ENCODE results near the gene IGF2BP2.

The IGF2BP2 gene

GRCh38 chr3:185730550-185730949, 94.3 kb downstream of the IGF2BP2 start:
- no peak for DNase-seq

GRCh38 chr3:185729337-185730055, 95.3 kb downstream of the IGF2BP2 start:
- DNase-seq = no peak

DNA sequence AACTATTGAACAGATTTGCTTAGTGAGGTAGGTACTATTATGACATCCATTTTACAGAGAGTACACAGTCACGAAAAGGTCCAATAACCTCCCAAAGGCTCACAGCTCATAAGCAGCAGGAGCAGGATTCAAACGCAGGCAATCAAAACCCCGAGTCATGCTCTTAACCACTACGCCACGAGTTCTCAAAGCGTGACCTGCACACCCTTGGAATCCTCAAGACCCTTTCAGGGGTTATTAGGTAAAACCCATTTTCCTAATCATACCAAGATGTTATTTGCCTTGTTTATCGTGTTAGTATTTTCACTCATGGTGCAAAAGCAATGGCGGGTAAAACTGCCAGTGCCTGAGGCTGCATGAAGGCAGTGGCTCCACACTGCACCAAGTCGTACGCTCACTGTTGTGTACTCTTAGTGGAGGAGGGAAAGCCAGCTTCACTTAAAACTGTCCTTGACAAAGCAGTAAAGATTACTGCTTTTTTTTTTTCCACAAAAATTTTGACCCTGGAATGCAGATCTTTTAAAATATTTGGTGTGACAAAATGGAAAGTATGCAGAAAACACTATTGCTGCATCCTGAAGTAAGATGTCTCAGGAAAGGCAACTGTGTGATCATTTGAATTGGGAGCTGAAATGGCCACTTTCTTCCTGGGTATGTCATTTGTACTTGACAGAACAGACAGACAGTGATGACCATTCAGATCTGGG, 96.1 kb downstream of the IGF2BP2 start:
- no peak for DNase-seq

DNA sequence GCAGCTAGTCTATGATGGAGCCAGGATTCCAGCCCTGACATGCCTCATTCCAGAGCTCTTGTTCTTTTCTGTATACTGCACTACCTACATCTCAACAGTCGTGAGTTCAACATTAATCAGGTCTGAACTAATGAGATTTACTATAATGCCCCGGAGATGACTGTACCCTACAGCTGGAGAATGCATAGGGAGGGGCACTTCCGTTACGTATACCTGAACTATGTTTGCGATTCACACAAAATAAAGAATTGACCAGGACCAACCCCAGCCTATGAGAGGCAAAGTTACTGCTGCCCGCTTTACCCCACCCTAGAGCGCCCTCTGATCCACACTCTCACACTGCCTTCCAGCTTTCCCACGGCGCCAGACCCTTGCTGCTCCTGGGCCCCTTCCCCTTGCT, 97.0 kb downstream of the IGF2BP2 start:
- no peak for DNase-seq

DNA sequence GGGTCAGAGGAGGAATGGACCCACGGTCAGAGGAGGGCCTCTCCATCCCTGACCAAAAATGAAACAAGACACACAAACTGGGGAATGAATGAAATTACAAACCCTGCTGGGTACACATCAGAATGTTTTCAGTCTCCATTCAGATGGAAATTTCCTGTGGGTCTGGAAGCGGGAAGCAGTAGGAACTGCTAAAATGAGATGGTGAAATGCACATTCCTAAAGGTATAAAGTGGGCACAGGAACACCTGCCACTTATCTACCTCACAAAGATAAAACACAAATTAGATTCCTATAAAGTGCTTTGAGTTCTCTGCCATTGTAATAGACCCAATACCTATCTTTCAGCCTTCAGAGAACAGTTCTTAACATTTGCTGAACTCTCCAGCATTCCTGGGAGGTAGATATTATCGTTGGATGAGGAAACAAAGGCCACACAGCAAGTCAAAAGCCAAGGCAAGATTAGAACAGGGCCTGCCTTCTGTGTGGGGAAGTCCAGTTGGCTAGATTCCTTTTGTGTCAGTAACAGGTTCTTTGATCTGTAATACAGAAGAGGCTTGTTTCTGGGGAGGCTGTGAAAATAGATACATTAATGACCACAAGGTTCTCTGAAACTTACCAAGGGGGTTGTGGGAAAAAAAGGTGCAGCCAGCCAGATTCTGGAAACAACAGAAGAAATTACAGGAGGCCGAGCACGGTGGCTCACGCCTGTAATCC, 98.4 kb downstream of the IGF2BP2 start:
- DNase-seq = no peak

DNA sequence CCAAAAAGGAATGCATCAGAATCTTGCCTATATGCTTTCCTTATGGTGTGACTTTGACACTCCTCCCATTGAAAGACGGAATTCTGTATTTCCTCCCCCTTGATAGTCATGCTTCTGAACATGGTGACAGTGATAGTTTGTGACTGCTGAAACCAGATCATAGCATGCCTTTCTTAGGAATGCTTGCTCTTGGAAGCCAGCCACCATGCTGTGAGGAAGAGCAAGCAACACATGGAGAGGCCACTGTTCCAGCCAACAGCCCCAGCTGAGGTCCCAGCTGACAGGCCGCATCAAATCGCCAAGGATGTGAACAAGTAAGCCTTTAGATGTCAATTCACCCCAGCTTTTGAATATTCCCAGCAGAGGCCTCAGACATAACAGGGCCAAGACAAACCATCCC, 100.1 kb downstream of the IGF2BP2 start:
- DNase-seq = no peak

- DNase-seq = no peak
Observed at GRCh38 chr3:185724251-185724650, 100.6 kb downstream of the IGF2BP2 start.

DNA sequence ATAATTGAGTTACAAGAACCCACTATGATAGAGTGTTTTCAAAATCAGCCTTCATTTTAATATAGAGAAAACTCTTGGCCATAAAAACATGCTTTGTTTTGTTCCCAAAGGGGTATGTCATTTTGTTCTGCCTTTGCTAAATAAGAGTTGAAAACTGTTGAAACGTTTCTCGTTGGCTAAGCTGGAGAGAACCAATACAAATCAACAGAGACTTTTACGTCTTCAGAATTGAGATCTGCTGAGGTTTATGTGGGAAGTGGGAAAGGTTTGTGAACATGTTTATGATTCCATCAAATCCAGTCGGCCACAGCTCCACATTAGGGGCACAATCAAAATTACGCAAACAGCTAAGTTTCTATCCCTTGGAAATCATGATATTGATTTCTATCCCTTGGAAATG, 102.0 kb downstream of the IGF2BP2 start:
- no peak for DNase-seq

DNA sequence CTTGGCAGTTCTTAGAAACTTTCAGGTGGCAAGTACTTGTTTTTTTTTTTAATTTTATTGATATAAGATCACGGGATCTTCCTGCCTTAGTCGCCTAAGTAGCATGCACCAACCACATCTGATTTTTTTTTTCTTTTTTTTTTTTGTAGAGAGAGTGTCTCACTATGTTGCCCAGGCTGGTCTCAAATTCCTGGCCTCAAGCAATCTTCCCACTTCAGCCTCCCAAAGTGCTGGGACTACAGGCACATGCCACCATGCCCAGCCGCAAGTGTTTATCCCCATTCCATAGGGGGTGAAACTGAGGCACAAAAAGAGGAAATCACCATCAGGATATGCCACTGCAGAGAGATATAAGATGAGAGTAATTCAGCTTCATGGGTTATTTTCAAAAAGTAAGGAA, 102.9 kb downstream of the IGF2BP2 start:
- DNase-seq = no peak

- DNase-seq = no peak
Observed at GRCh38 chr3:185720326-185720725, 104.5 kb downstream of the IGF2BP2 start.

DNA sequence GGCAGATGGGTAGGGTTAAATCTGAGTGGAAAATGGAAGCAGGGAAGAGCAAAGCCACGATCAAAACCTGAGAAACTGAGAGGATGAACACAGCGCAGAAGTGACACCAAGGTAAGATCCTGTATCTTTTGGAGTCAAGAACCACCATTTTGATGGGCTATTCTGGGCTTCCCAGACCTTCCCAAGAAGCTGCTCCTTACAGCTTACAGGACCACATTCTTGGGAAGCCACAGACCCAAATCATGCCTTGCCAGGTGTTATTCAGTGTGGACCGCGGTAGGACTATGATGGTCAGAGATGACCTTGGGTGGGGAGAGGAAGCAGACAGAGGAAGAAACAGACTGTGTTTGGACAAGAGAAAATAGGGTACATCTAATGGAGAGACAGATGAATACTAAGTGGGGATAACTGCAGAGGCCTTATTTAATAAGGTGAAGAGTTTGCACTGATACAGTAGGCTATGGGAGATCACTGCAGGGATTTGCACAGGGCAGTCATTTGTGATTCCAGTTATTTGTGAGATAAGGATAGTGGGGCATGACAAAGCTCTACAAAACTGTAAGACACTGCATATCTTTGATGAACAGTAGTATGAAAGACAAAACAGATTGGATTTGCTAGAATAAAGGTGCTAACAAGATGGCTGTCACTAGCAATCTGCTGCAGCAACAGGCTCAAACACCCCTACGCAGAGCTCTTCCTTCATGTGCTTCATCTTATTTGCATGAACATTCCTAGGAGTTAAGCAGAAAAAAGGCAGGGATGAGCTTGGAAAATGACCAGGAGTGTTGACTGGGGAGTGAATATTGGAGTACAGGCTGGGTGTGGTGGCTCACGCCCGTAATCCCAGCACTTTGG, 105.9 kb downstream of the IGF2BP2 start:
- DNase-seq = no peak

DNA sequence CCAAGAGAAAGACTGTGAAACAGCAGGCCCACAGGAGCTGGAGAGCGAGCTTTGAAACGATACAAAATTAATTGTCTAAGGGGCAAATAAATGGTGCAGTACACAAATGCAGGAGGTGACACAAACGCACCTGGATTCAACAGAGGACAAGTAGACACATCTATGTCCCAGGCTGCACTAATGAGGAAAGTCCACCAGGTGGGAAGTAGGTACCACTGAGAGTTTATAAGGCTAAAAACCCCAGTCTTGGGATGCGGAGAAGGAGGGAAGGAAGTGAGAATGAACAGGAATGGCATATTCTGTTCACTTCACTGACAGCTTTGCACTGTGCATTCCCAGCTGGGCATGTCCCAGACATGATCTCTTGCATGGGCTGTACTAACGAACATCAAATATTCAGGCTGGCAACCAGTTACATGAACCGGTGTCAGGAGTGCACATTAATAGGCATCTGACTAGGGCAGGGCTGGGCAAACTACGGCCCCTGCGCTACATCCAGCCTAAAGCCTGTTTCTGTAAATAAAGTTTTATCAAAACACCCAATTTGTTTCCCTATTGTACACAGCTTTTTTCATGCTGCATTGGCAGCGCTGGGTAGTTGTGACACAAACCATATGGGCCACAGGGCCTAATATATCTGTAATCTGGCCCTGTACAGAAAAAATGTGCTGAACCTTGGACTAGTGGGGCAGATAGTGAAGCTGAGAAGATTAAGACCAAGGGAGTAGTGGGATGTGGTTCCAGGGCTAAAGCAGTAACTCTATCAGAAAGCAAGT, 107.0 kb downstream of the IGF2BP2 start:
- DNase-seq = no peak

GRCh38 chr3:185717121-185717520, 107.7 kb downstream of the IGF2BP2 start:
- DNase-seq = no peak

- DNase-seq = no peak
Observed at GRCh38 chr3:185716436-185717108, 108.3 kb downstream of the IGF2BP2 start.

DNA sequence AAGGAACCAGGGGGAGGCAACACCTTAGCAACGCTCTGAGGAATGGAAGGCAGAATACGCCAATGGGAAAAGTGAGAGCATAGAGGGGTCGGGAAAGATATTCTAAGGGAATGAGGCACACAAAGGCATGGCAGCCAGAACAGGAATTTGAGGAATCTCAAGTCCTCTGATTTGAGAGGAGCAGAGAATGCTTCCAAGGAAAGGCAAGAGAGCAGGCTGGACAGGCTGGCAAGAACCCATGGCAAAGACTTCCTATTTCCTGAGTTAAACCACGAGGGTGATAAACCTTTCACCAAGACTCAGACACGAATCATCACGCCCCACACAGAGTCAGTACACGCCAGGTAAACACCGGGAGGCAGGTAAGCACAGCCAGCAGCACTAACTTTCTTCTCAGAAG, 109.8 kb downstream of the IGF2BP2 start:
- DNase-seq = no peak

DNA sequence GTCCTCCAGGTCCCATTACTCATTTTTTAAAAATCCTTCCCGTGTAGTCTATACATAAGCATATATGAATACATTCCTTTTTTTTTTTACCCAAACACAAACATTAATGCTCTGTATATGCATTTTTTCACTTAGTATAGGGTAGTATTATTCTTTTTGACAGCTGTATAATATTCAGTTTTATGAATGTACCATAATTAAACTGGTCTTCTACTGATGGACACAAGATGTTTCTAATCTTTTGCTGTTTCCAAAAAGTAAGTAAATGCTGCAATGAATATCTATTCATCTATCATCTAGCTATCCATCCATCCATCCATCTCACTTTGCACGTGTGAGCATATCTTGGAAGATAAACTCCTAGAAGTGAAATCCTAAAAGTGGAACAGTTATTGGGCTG, 110.8 kb downstream of the IGF2BP2 start:
- DNase-seq = no peak

GRCh38 chr3:185713015-185713414, 111.8 kb downstream of the IGF2BP2 start:
- no peak for DNase-seq

DNA sequence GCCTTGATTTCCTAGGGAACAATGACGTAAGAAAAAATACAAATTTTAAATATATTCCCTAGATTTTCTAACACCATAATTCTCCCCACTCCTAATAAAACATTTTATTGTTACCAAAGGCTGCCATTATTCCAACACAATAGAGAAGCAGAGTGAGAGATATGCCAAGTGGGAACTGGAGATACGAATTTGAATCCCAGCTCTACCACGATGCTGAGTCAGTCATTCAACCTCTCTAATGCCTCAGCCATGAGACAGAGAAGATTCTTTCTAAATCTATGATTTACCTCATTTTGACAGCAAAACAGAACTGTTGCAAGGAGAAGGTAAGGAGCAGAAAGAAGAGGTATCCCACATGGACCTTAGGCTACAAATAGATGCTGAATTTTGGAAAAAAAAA, 112.5 kb downstream of the IGF2BP2 start:
- DNase-seq = no peak

- no peak for DNase-seq
Observed at GRCh38 chr3:185711255-185711870, 113.5 kb downstream of the IGF2BP2 start.

- DNase-seq = no peak
Observed at GRCh38 chr3:185709251-185709955, 115.4 kb downstream of the IGF2BP2 start.

DNA sequence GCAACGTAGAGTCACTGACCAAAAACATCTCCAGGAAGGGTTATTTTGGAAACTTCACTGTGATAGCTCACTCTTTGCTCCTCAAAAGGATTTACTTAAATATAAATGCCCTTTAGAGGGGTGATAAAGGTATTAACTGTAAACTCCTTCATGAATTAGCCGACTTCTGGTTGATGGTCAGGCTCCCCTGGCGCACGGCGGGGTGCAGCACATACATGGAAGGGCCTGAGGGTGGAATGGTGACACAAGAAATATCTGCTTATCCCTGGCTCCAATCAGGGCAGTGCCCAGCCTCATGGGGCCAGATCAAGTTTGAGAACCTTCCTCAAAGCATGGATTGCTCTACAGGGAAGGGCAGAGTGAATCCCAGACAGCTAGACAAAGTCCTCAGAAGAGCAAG, 116.5 kb downstream of the IGF2BP2 start:
- no peak for DNase-seq
